ENCODE measurements around the gene PHETA2.
"Not testable (repeated sequence)": the region's sequence is repeated elsewhere in the genome, so short reads cannot be mapped to it uniquely, and the experiment has no call there.

PHETA2 gene

DNA sequence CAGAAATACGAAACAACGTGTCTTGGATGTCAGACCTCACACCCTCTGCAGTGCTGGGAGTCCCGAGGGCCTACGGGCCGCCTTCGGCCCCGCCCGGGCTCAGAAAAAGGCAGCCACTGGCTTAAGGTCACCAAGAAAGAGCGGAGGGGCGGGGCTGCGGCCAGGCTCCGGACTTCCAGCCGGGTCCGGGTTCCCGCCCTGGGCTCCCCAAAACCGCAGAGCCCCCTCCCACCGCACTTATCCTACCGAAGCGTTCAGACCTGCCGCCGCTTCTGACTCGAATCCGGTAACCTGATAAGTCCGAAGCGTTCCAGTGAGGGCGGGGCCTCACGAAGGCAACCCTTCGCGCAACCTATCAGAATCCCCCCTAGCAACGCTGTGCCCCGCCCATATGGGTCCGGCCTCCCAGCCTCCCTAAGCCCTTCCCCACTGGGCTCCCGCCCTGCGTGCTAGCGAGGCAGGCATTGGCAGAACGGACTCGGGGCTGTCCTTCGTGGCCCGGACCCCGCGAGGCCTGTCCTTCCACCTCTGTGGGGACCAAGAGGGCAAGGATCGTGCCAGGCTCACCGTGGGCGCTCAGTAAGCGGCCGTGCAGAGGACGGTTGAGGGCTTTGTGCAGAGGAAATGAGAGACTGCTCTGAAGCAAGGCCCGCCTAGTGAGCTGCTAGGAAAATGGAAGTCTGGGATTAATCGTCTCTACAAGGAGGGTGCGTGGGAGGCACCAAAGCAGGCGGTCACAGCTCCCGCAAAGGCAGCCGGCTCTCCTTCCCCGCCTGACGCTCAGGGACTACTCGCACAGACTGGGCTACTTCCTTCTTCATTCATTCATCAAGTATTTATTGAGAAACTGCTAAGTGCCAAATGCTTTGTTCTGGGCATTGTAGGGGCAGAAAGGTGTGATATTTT, 3.3 kb upstream of the PHETA2 start, which contains the start of gene NAGA:
NAGA (minus strand) TSS at position 296 of the 906 bp plus-strand sequence. CDS start 515 bp downstream, outside the sequence.
- peak; percentile 87 for DNase-seq

DNA sequence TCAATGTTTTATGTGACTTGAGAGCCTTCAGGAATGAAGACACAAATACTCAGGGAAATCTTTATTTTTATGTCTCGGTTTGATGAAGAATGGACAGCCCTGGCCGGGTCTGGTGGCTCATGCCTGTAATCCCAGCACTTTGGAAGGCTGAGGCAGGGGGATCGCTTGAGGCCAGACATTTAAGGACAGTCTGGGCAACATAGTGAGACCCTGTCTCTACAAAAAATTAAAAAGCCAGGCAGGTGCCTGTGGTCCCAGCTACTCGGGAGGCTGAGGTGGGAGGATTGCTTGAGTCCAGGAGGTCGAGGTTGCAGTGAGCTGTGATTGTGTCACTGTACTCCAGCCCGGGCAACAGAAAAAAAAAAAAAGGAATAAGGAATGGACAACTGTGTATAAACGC, 2.5 kb upstream of the PHETA2 start:
- not testable (repeated sequence) for DNase-seq

DNA sequence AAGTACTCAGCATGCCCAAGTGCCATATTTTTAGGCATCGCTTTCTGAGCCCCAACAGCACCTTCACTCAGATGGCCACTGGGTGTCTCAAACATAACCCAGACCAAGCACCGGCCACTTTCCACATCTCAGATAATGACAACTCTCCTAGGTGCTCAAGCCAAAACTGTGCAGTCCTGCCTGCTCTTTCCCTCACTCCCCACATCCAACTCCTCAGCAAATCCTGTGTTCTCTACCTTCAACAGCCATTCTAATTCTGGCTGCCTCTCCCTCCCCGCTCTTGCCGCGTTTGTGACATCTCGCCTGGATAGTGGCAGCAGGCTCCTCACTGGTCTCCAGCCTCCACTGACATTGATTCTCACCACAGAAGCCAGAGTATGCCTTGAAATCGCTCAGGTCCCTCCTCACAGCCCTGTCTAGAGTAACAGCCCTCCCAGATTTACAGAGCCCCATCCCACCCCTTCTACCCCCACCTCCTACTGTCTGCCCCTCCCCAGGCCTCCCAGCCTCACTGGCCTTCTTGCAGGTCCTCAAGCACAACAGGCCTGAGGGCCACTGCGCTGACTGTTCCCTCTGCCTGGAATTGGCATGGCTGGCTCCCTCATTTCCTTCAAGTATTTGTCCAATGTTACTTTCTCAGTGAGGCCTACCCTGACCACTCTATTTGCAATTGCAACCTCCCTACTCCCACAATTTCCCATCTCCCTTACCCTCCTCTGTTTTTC, 1.3 kb upstream of the PHETA2 start:
- DNase-seq, result no peak

GRCh38 chr22:42073621-42074041, 417 bp upstream of the PHETA2 start:
- no peak for DNase-seq

GRCh38 chr22:42074846-42075676, 1.0 kb downstream of the PHETA2 start:
- no peak for DNase-seq

GRCh38 chr22:42076764-42077485, 2.9 kb downstream of the PHETA2 start:
- DNase-seq, result no peak

GRCh38 chr22:42077486-42078125, 3.6 kb downstream of the PHETA2 start:
- DNase-seq, result no peak

- DNase-seq, result no peak
Observed at GRCh38 chr22:42078469-42079318, 4.6 kb downstream of the PHETA2 start.

GRCh38 chr22:42079319-42080251, 5.5 kb downstream of the PHETA2 start, which contains the start of gene SMDT1:
SMDT1 (plus strand) TSS chr22:42079700; CDS start chr22:42079769, 69 bp downstream.
- DNase-seq, result peak; percentile 95

- DNase-seq, result no peak
Observed at GRCh38 chr22:42080287-42080686, 6.2 kb downstream of the PHETA2 start.

- DNase-seq, result no peak
Observed at GRCh38 chr22:42083119-42083518, 9.1 kb downstream of the PHETA2 start.

GRCh38 chr22:42084874-42085273, 10.8 kb downstream of the PHETA2 start:
- DNase-seq, result no peak

GRCh38 chr22:42086051-42086450, 12.0 kb downstream of the PHETA2 start:
- DNase-seq, result no peak

DNA sequence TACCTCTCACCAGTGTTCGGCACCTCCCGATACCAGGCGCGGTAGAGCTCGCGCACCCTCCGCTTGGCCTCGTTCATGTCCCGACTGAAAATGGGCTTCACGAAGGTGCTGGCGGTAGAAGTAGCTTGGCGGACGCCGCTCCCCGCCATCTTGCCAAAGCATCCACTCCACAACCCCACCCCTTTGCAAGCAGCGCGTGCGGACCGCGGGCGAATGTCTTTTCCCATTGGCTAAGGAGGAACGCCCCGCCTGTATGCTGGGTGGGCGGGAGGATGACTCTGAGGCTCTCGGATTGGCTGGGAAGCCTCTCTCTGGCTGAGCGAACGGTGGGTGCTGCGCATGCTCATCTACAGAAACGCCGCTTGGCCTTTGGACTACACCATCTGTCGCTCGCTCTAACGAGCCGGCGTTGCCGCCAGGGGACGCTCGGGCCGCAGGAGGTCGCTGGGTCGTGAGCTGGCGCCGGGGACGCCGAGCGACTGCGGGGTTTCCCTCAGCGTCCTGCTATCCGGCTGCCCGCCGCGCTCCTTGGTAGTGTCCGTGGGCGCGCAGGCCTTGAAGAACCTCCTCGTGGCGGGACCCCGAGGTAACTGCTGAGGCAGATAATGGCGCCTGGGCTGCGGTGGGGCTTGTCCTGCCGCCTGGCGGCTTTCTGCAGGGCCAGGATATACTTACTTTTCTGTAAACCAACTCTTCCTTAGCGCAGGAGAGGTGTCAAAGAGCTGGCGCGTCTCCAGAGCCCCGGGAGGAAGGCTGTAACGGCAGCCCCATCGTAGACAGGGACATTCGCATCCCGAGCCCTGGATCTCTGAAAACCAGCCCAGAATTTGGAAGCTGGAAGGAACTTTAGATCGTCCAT, 16.8 kb downstream of the PHETA2 start, which contains the start of gene NDUFA6:
NDUFA6 (minus strand) TSS at position 177 of the 859 bp plus-strand sequence; CDS start at position 149, 28 bp downstream.
- DNase-seq, result peak; percentile 93

DNA sequence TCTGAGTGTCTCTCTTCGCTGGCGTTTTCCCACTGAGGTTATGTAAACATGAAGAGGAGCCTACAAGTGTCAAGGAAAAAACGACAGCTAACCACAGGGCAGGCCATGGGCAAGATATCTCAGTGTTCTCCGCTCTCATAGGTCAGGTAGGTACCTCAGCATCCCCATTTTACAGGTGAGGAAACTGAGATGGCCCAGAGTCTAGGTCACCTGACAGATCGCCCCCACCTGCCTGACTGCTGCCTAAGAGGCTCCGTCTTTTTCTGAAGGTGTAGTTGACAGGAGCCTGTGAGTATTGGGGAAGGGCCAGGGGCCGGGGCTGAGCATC, 17.4 kb downstream of the PHETA2 start:
- no peak for DNase-seq

GRCh38 chr22:42101199-42101598, 27.2 kb downstream of the PHETA2 start:
- DNase-seq, result no peak

- DNase-seq, result not testable (repeated sequence)
Observed at GRCh38 chr22:42104332-42104860, 30.3 kb downstream of the PHETA2 start.

DNA sequence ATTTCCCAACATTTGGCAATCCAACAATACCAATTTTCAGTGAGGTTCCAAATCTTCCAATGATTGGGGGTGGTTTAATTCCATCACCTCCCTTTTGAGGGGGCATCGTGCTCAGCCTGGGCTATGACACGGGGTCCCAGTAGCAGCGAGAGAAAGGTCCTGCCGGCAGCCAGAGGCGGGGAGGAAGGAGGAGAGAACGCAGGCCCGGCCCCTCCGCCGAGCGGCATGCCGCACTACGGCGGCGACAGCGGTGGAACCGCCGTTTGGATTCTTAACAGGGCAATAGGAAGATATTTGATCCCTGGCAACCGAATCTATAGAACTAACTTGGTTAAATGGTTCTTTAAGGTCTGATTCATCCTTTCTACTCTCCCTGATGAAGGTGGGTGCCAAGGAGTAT, 34.8 kb downstream of the PHETA2 start:
- no peak for DNase-seq

Measured in NCI-H510A (cell line).